WTC11 (cell line): ENCODE data around the gene RAI1.
A peak's percentile ranks its signal among the peaks of the same experiment; 100 is the strongest.

ENCODE experiments used
- CREB1 ChIP-seq: sonication (generic); formaldehyde crosslinking; IDR thresholded peaks from 2 replicates; pipeline ENCODE4 v1.8.0; 2023; ENCODE audit warnings: mild to moderate bottlenecking, missing genetic modification reagents
- CTCF ChIP-seq: fragments of 200-600 bp; IDR thresholded peaks from 2 replicates; pipeline ENCODE4 v1.8.0; 2022; ENCODE audit warnings: antibody characterized with exemption
- E2F1 ChIP-seq: sonication (generic); formaldehyde crosslinking; IDR thresholded peaks from 2 replicates; pipeline ENCODE4 v1.8.0; 2022; ENCODE audit warnings: mild to moderate bottlenecking, missing genetic modification reagents
- ETV6 ChIP-seq: sonication (generic); formaldehyde crosslinking; IDR thresholded peaks from 2 replicates; pipeline ENCODE4 v1.8.1; 2022; ENCODE audit warnings: mild to moderate bottlenecking, missing genetic modification reagents
- FOXP1 ChIP-seq: sonication (generic); formaldehyde crosslinking; IDR thresholded peaks from 2 replicates; pipeline ENCODE4 v1.8.0; 2022; ENCODE audit warnings: missing genetic modification reagents, mild to moderate bottlenecking, moderate library complexity, borderline replicate concordance
- FOXP4 ChIP-seq: sonication (generic); formaldehyde crosslinking; IDR thresholded peaks from 2 replicates; pipeline ENCODE4 v1.8.0; 2022; ENCODE audit warnings: mild to moderate bottlenecking, missing genetic modification reagents
- GABPB1 ChIP-seq: sonication (generic); formaldehyde crosslinking; IDR thresholded peaks from 2 replicates; pipeline ENCODE4 v1.8.1; 2023; ENCODE audit warnings: mild to moderate bottlenecking, missing genetic modification reagents
- NFATC4 ChIP-seq: fragments of 250-450 bp; sonication (Bioruptor Pico); IDR thresholded peaks from 2 replicates; pipeline ENCODE4 v1.9.0; 2021; ENCODE audit warnings: mild to moderate bottlenecking
- NFYB ChIP-seq: sonication (generic); formaldehyde crosslinking; conservative IDR thresholded peaks from 2 replicates; pipeline ENCODE4 v1.8.0; 2022; ENCODE audit warnings: low read depth, missing genetic modification reagents
- SP1 ChIP-seq: sonication (generic); formaldehyde crosslinking; conservative IDR thresholded peaks from 2 replicates; pipeline ENCODE4 v1.8.1; 2022; ENCODE audit warnings: missing genetic modification reagents
- TP53 ChIP-seq: sonication (generic); formaldehyde crosslinking; IDR thresholded peaks from 2 replicates; pipeline ENCODE4 v1.8.1; 2023; ENCODE audit warnings: mild to moderate bottlenecking, missing genetic modification reagents
- USF2 ChIP-seq: sonication (generic); formaldehyde crosslinking; IDR thresholded peaks from 2 replicates; pipeline ENCODE4 v1.8.1; 2023; ENCODE audit warnings: mild to moderate bottlenecking, missing genetic modification reagents, moderate library complexity
- ZBTB21 ChIP-seq: sonication (generic); formaldehyde crosslinking; IDR thresholded peaks from 2 replicates; pipeline ENCODE4 v1.8.1; 2023; ENCODE audit warnings: mild to moderate bottlenecking, missing genetic modification reagents, borderline replicate concordance
- ZNF263 ChIP-seq: sonication (generic); formaldehyde crosslinking; IDR thresholded peaks from 2 replicates; pipeline ENCODE4 v1.8.1; 2022; ENCODE audit warnings: low read depth, mild to moderate bottlenecking, moderate library complexity, missing genetic modification reagents

GRCh38 chr17:17700251-17700969, 19.2 kb downstream of the RAI1 start:
- TF ChIP-seq CTCF (no peak), FOXP4 (CRISPR knock-in tag) (peak; percentile 95; the same call in 1 of the 2 replicates), SP1 (CRISPR knock-in tag) (peak; percentile 53; the same call in 1 of the 2 replicates), E2F1 (CRISPR knock-in tag) (no peak), TP53 (CRISPR knock-in tag) (peak; percentile 91; the same call in 1 of the 2 replicates), CREB1 (CRISPR knock-in tag) (no peak; the same call in 1 of the 2 replicates), FOXP1 (CRISPR knock-in tag) (peak; percentile 51; the same call in 1 of the 2 replicates), ZNF263 (CRISPR knock-in tag) (no peak), NFATC4 (CRISPR knock-in tag) (no peak), ZBTB21 (CRISPR knock-in tag) (0 out of 2 replicates have a peak, but pooled peaks have one; percentile 31), GABPB1 (CRISPR knock-in tag) (no peak), ETV6 (peak; percentile 93), NFYB (CRISPR knock-in tag) (no peak), USF2 (peak; percentile 12; the same call in 1 of the 2 replicates)
